Stimulated activated naive CD8-positive, alpha-beta T cell treated with anti-CD3 and anti-CD28 coated beads, Interleukin-15, Interleukin-2, amounts not matched to agents 100 ng/mL and 50 ng/mL, for 24 hours (primary cell): ENCODE measurements around the gene EIF1B.
"Not testable (repeated sequence)": the region's sequence is repeated elsewhere in the genome, so short reads cannot be mapped to it uniquely, and the experiment has no call there.

Experiments
- H3K27ac Mint-ChIP-seq: one replicate; pipeline ENCODE4 v1.8.0; 2021; ENCODE audit warnings: mild to moderate bottlenecking, mixed read lengths
- H3K27me3 Mint-ChIP-seq: one replicate; pipeline ENCODE4 v1.8.0; 2021; ENCODE audit warnings: mixed read lengths
- H3K36me3 Mint-ChIP-seq: one replicate; pipeline ENCODE4 v1.8.0; 2021; ENCODE audit warnings: low read depth, mixed read lengths
- H3K4me1 Mint-ChIP-seq: one replicate; pipeline ENCODE4 v1.8.0; 2021; ENCODE audit warnings: low read depth, mixed read lengths
- H3K4me3 Mint-ChIP-seq: one replicate; pipeline ENCODE4 v1.8.0; 2021; ENCODE audit warnings: mild to moderate bottlenecking, mixed read lengths
- H3K9me3 Mint-ChIP-seq: one replicate; pipeline ENCODE4 v1.8.0; 2021; ENCODE audit warnings: mixed read lengths

EIF1B gene

GRCh38 chr3:40309418-40309924 lies at the start of gene EIF1B:
TSS of gene EIF1B (plus strand) at chr3:40309707. CDS start at chr3:40309942, 235 bp downstream.
- peak within 1 kb of the TSS; percentile 99 for H3K4me3 Mint-ChIP-seq
- peak within 1 kb of the TSS; percentile 98 for H3K27ac Mint-ChIP-seq
- no peaks in the 10 kb centered on the region for H3K27me3 Mint-ChIP-seq
- peaks cover 31% of the 10 kb centered on the region for H3K4me1 Mint-ChIP-seq
- H3K36me3 Mint-ChIP-seq: peaks cover 43% of the 10 kb centered on the region
- H3K9me3 Mint-ChIP-seq: no peaks in the 10 kb centered on the region

DNA sequence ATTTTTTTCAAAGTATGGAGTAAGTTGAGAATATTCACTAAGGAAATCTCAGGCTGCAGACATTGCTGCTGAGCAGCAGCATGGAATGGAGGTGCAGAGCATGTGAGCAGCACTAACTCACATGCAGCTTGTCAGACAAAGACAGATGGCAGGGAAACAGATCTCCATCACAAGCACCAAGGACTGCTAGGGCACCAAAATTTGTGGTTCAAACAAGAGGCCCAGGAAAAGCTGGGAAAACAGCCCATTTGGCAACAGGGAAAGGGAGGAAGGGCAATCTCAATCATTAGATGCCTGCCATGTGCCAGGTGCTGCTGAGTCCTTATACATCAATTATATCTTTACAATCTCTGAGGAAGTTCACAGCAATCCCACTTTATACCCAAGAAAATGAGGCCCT lies 47.2 kb upstream of the EIF1B start:
- Mint-ChIP-seq H3K27me3 (no peaks in the 10 kb centered on the region), H3K9me3 (no peaks in the 10 kb centered on the region), H3K4me3 (no peak overlapping the region), H3K27ac (no peak overlapping the region), H3K36me3 (no peaks in the 10 kb centered on the region), H3K4me1 (no peaks in the 10 kb centered on the region)

DNA sequence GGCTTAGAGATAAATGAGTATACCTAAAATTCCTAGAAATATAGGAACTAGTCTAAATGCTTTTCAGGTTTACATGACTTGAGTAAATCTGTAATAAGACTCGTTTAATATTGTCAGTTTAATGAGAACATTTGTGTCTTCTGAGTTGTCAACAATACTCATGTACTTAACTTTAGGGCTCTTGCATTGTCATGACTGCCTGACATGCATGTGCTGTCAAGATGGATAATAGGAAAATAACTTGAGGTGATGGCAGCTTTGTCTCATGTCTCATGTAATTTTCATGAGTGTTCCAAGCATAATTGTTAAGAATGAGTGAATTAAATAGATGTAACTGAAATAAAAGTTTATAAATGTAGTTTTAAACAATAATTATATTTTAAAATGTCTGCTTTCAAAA lies 45.1 kb upstream of the EIF1B start:
- no peaks in the 10 kb centered on the region for H3K27me3 Mint-ChIP-seq
- no peak overlapping the region for H3K4me3 Mint-ChIP-seq
- no peaks in the 10 kb centered on the region for H3K36me3 Mint-ChIP-seq
- no peak overlapping the region for H3K27ac Mint-ChIP-seq
- H3K4me1 Mint-ChIP-seq: no peaks in the 10 kb centered on the region
- H3K9me3 Mint-ChIP-seq: no peaks in the 10 kb centered on the region

- Mint-ChIP-seq H3K4me3 (no peak overlapping the region), H3K27ac (no peak overlapping the region), H3K36me3 (no peaks in the 10 kb centered on the region), H3K27me3 (no peaks in the 10 kb centered on the region), H3K4me1 (no peaks in the 10 kb centered on the region), H3K9me3 (no peaks in the 10 kb centered on the region)
Observed at GRCh38 chr3:40265181-40265580, 44.3 kb upstream of the EIF1B start.

GRCh38 chr3:40267937-40268724 lies 41.4 kb upstream of the EIF1B start:
- Mint-ChIP-seq H3K4me3 (no peak overlapping the region), H3K27ac (no peak overlapping the region), H3K4me1 (no peaks in the 10 kb centered on the region), H3K27me3 (no peaks in the 10 kb centered on the region), H3K36me3 (peaks cover 9% of the 10 kb centered on the region), H3K9me3 (no peaks in the 10 kb centered on the region)

DNA sequence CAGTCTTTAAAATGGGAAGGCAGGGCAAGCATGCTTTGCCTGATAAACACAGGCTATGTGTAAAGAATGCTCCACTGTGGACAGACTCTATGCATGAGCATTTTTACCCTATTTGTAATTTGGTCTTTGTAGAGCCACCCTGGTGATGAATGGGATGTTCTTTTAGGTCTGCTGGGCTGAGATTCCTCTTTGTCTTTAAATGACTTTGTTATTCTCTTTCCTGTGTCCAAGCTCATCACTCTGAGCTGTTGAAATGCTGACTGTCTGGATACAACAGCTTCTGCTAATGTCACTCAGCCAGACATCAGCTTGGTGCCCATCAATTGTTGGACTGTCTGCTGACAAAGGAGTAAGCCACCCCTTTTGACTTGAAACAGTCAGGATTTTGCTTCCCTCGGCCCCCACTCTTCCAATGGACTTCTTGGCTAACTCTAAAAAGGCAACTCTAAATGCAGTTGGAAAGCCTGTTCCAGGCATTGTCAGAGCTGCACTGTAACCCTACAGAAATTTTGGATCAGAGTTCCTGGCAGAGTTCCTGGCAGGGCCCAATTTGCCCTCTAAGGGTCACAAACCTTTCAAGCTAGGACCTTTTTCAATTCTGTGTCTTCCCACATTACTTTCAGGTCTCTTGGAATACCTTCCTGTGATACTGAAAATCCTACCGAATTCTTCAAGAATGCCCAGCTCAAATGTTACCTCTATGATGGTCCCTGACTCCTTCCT lies 40.5 kb upstream of the EIF1B start:
- Mint-ChIP-seq H3K4me1 (no peaks in the 10 kb centered on the region), H3K9me3 (no peaks in the 10 kb centered on the region), H3K36me3 (peaks cover 9% of the 10 kb centered on the region), H3K27me3 (no peaks in the 10 kb centered on the region), H3K27ac (no peak overlapping the region), H3K4me3 (no peak overlapping the region)

- H3K4me1 Mint-ChIP-seq: no peaks in the 10 kb centered on the region
- no peak overlapping the region for H3K4me3 Mint-ChIP-seq
- no peaks in the 10 kb centered on the region for H3K36me3 Mint-ChIP-seq
- no peaks in the 10 kb centered on the region for H3K9me3 Mint-ChIP-seq
- no peaks in the 10 kb centered on the region for H3K27me3 Mint-ChIP-seq
- H3K27ac Mint-ChIP-seq: no peak overlapping the region
Observed at GRCh38 chr3:40278791-40279190, 30.7 kb upstream of the EIF1B start.

- Mint-ChIP-seq H3K4me1 (no peaks in the 10 kb centered on the region), H3K9me3 (peaks cover 9% of the 10 kb centered on the region), H3K27me3 (no peaks in the 10 kb centered on the region), H3K36me3 (no peaks in the 10 kb centered on the region), H3K4me3 (no peak overlapping the region), H3K27ac (no peak overlapping the region)
Observed at GRCh38 chr3:40281995-40282394, 27.5 kb upstream of the EIF1B start.

GRCh38 chr3:40283057-40283456 lies 26.4 kb upstream of the EIF1B start:
- not testable (repeated sequence) for H3K27me3 Mint-ChIP-seq, H3K9me3 Mint-ChIP-seq, H3K4me1 Mint-ChIP-seq, H3K27ac Mint-ChIP-seq, H3K4me3 Mint-ChIP-seq, H3K36me3 Mint-ChIP-seq

DNA sequence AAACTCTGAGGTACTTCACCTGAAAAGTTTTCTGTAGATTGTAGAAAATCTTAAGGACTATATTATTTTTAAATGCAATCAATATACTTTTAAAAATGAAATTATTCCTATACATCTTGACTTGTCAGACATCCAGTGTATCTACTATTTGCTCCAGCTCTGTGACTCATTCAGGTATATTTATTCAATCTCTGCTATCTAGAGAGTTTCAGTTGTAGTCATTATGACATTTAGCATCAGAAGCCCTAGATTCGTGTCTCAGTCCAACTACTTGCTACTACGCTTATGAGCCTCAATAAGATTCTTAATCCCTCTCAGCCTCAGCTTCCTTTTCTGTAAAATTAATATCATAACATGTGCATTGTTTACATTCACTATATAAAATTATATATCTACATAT lies 22.3 kb upstream of the EIF1B start:
- Mint-ChIP-seq H3K9me3 (peaks cover 9% of the 10 kb centered on the region), H3K4me1 (no peaks in the 10 kb centered on the region), H3K27ac (no peak overlapping the region), H3K36me3 (peaks cover 13% of the 10 kb centered on the region), H3K27me3 (no peaks in the 10 kb centered on the region), H3K4me3 (no peak overlapping the region)

GRCh38 chr3:40290396-40290795 lies 19.1 kb upstream of the EIF1B start:
- Mint-ChIP-seq H3K4me3 (no peak overlapping the region), H3K4me1 (no peaks in the 10 kb centered on the region), H3K27ac (no peak overlapping the region), H3K36me3 (peaks cover 27% of the 10 kb centered on the region), H3K9me3 (peaks cover 8% of the 10 kb centered on the region), H3K27me3 (no peaks in the 10 kb centered on the region)

- no peak overlapping the region for H3K4me3 Mint-ChIP-seq
- no peak overlapping the region for H3K27ac Mint-ChIP-seq
- H3K36me3 Mint-ChIP-seq: peaks cover 35% of the 10 kb centered on the region
- H3K9me3 Mint-ChIP-seq: no peaks in the 10 kb centered on the region
- H3K27me3 Mint-ChIP-seq: no peaks in the 10 kb centered on the region
- no peaks in the 10 kb centered on the region for H3K4me1 Mint-ChIP-seq
Observed at GRCh38 chr3:40291471-40291870, 18.0 kb upstream of the EIF1B start.

DNA sequence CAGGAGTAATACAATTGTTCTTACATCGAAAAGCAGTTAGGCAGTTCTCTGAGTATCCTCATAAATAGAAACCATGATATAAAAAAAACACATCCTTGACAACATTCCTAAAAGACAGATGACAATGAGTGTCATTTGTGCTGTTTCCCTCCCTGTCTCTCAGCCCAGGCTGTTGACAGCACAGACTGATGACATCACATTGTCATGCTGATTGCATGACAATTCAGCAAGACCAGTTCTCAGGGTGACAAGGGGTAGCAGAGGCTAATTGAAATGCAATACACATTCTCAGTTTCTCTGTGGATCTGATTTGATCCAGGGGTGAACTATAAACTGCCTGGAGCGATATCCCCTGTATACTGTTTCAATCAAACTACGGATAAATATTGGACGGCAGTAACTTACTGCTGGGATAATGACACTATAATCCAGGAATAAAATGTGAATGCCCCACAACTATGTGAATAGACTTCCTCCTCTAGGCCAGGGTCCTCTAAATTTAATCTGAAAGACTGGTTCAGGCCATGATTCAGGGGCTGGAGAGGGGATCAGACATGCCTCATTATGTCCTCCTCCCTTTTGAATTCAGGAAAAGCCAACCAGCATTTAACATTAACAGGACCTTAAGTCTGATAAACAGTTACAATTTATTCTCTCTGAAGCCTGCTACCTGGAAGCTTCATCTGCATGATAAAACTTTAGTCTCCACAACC lies 16.7 kb upstream of the EIF1B start:
- H3K4me3 Mint-ChIP-seq: no peak overlapping the region
- H3K27me3 Mint-ChIP-seq: no peaks in the 10 kb centered on the region
- no peak overlapping the region for H3K27ac Mint-ChIP-seq
- H3K36me3 Mint-ChIP-seq: peaks cover 40% of the 10 kb centered on the region
- H3K9me3 Mint-ChIP-seq: no peaks in the 10 kb centered on the region
- no peaks in the 10 kb centered on the region for H3K4me1 Mint-ChIP-seq

DNA sequence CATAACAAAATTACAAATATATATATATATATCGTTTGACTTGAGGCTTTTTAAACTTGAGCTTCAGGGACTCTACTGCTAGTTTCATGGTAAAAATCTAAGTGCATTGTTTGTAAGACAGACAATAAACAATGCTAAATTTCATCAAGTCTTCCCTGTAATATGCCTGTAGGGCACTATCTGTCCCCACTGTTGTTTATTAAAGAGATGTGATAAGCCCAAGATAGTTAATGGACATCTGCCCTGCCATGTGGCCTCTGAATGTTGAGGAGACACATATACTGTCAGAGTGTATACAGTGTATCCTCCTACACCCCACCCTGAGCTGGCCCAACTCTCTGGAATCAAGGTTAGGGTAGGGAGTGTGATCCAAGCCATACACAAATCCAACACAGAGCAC lies 15.1 kb upstream of the EIF1B start:
- Mint-ChIP-seq H3K36me3 (peaks cover 44% of the 10 kb centered on the region), H3K4me3 (no peak overlapping the region), H3K9me3 (no peaks in the 10 kb centered on the region), H3K27me3 (no peaks in the 10 kb centered on the region), H3K4me1 (no peaks in the 10 kb centered on the region), H3K27ac (no peak overlapping the region)

DNA sequence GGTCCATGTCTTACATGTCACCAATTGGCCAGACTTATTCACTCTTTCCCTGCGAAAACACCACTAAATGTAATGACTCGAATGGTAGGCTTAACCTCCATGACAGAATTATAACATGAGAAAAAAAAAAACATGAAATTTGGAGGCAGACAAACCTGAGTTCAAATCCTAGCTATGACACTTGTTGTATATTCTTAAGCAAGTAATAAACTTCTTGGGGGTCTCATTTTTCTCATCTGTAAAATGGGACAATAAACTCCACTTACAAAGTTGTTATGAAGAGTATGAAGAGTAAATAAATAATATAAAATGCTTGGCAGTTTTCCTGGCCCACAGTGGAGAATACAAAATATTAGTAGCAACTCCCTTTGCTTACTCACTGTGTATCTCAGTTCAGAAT lies 11.4 kb upstream of the EIF1B start:
- H3K4me1 Mint-ChIP-seq: no peaks in the 10 kb centered on the region
- H3K27ac Mint-ChIP-seq: no peak overlapping the region
- H3K36me3 Mint-ChIP-seq: peaks cover 42% of the 10 kb centered on the region
- no peak overlapping the region for H3K4me3 Mint-ChIP-seq
- H3K9me3 Mint-ChIP-seq: no peaks in the 10 kb centered on the region
- no peaks in the 10 kb centered on the region for H3K27me3 Mint-ChIP-seq
